Measurements from ENCODE around the gene RPS6KA6. TPM values are rescaled to one million over a fixed set of nuclear protein-coding genes. Genes with fewer than 3 reads are reported as not detected.

Gene RPS6KA6
- total RNA-seq, 4 donors from 2014 or later, result 0.05 to 0.40 (median 0.20) TPM

GRCh38 chrX:84199688-84200087 is 11.7 kb upstream of the RPS6KA6 start:
- no peaks in the 10 kb centered on the region for H3K27me3 ChIP-seq
- intact Hi-C loops (cut with DNase I; ENCODE audit: low total_unique reads), result no loop called here
- no peaks in the 10 kb centered on the region for H3K36me3 ChIP-seq

GRCh38 chrX:84197550-84197949 is 9.6 kb upstream of the RPS6KA6 start:
- peaks cover 0 to 3% (median 0%) of the 10 kb centered on the region in 3 donors for H3K9me3 ChIP-seq
- in situ Hi-C loops (cut with MboI; ENCODE audit: low sequenced_read_pairs in 4 of 4), result no loop called here
- no peak overlapping the region for H3K27ac ChIP-seq
- H3K4me1 ChIP-seq, result no peaks in the 10 kb centered on the region
- TF ChIP-seq CTCF (IDR thresholded peaks at IDR 0.05 in 4 of 5, conservative IDR thresholded peaks at IDR 0.05 in 1 of 5) (no peak), POLR2A (IDR thresholded peaks at IDR 0.05) (no peak)
- ATAC-seq (no peak), DNase-seq (no peak)
- H3K36me3 ChIP-seq, result no peaks in the 10 kb centered on the region
- intact Hi-C loops (cut with DNase I; ENCODE audit: low total_unique reads), result no loop called here
- H3K27me3 ChIP-seq, result no peaks in the 10 kb centered on the region
- H3K4me3 ChIP-seq, result no peak overlapping the region

More at GRCh38 chrX:84199688-84200087, 11.7 kb upstream of the RPS6KA6 start:
- TF ChIP-seq CTCF (IDR thresholded peaks at IDR 0.05 in 4 of 5, conservative IDR thresholded peaks at IDR 0.05 in 1 of 5) (no peak), POLR2A (IDR thresholded peaks at IDR 0.05) (no peak)
- peaks cover 0 to 2% (median 0%) of the 10 kb centered on the region in 3 donors for H3K9me3 ChIP-seq
- in situ Hi-C loops (cut with MboI; ENCODE audit: low sequenced_read_pairs in 4 of 4), result no loop called here
- DNase-seq (no peak), ATAC-seq (no peak)
- H3K27ac ChIP-seq, result no peak overlapping the region
- H3K4me3 ChIP-seq, result no peak overlapping the region
- no peaks in the 10 kb centered on the region for H3K4me1 ChIP-seq

GRCh38 chrX:84192006-84192405 is 4.0 kb upstream of the RPS6KA6 start:
- Histone ChIP-seq H3K4me3 (no peak overlapping the region), H3K4me1 (no peaks in the 10 kb centered on the region), H3K27ac (no peak overlapping the region), H3K27me3 (peaks cover 0 to 5% (median 0%) of the 10 kb centered on the region in 3 donors), H3K9me3 (peaks cover 0 to 3% (median 0%) of the 10 kb centered on the region in 3 donors), H3K36me3 (no peaks in the 10 kb centered on the region)
- no peak for TF ChIP-seq CTCF (IDR thresholded peaks at IDR 0.05 in 4 of 5, conservative IDR thresholded peaks at IDR 0.05 in 1 of 5)
- TF ChIP-seq POLR2A (IDR thresholded peaks at IDR 0.05), result no peak
- DNase-seq, result no peak
- no peak for ATAC-seq
- in situ Hi-C loops (cut with MboI; ENCODE audit: low sequenced_read_pairs in 4 of 4) (no loop called here), intact Hi-C loops (cut with DNase I; ENCODE audit: low total_unique reads) (no loop called here)

- intact Hi-C loops (cut with DNase I; ENCODE audit: low total_unique reads) (no loop called here), in situ Hi-C loops (cut with MboI; ENCODE audit: low sequenced_read_pairs in 4 of 4) (no loop called here)
- Histone ChIP-seq H3K4me3 (no peak overlapping the region), H3K36me3 (no peaks in the 10 kb centered on the region), H3K27ac (no peak overlapping the region), H3K4me1 (no peaks in the 10 kb centered on the region), H3K9me3 (no peaks in the 10 kb centered on the region), H3K27me3 (peaks cover 0 to 14% (median 5%) of the 10 kb centered on the region in 3 donors)
- DNase-seq (no peak), ATAC-seq (no peak)
- TF ChIP-seq CTCF (IDR thresholded peaks at IDR 0.05 in 4 of 5, conservative IDR thresholded peaks at IDR 0.05 in 1 of 5) (no peak), POLR2A (IDR thresholded peaks at IDR 0.05) (no peak)
These were observed 1.1 kb upstream of the RPS6KA6 start for GRCh38 chrX:84189125-84189524.

GRCh38 chrX:84188320-84188834 is 378 bp upstream of the RPS6KA6 start:
- in situ Hi-C loops (cut with MboI; ENCODE audit: low sequenced_read_pairs in 4 of 4), result no loop called here
- H3K4me1 ChIP-seq, result no peaks in the 10 kb centered on the region
- TF ChIP-seq CTCF (IDR thresholded peaks at IDR 0.05 in 4 of 5, conservative IDR thresholded peaks at IDR 0.05 in 1 of 5) (no peak), POLR2A (IDR thresholded peaks at IDR 0.05) (no peak)
- DNase-seq, result no peak
- H3K27ac ChIP-seq, result no peak overlapping the region
- no peak for ATAC-seq
- H3K27me3 ChIP-seq, result peaks cover 0 to 16% (median 5%) of the 10 kb centered on the region in 3 donors
- no peaks in the 10 kb centered on the region for H3K36me3 ChIP-seq
- H3K9me3 ChIP-seq, result no peaks in the 10 kb centered on the region
- H3K4me3 ChIP-seq, result peak overlapping the region; percentile 43 to 55 (median 46)
- intact Hi-C loops (cut with DNase I; ENCODE audit: low total_unique reads), result no loop called here

Measured in gastrocnemius medialis (tissue), 4 donors.